IPS-NIHi7 (cell line): Measurements from ENCODE around the gene TBXA2R.
"Not testable (repeated sequence)": the region's sequence is repeated elsewhere in the genome, so short reads cannot be mapped to it uniquely, and the experiment has no call there.

Source experiments
- DNase-seq: peaks from one replicate; pipeline ENCODE4 v3.0.0; 2012; ENCODE audit warnings: mixed read lengths; ENCODE audit errors: extremely low spot score

The TBXA2R gene

GRCh38 chr19:3578390-3578789 is 28.3 kb downstream of the TBXA2R start:
- no peak for DNase-seq

- peak; percentile 68 for DNase-seq
Observed at GRCh38 chr19:3577723-3578344, 28.8 kb downstream of the TBXA2R start.

GRCh38 chr19:3576696-3577443 is 29.8 kb downstream of the TBXA2R start:
- peak; percentile 85 for DNase-seq

GRCh38 chr19:3575949-3576673 is 30.6 kb downstream of the TBXA2R start:
- no peak for DNase-seq

GRCh38 chr19:3575260-3575741 is 31.4 kb downstream of the TBXA2R start:
- no peak for DNase-seq

- DNase-seq = peak; percentile 88
Observed at GRCh38 chr19:3573858-3574637, 32.6 kb downstream of the TBXA2R start.

- DNase-seq = no peak
Observed at GRCh38 chr19:3573162-3573857, 33.4 kb downstream of the TBXA2R start.

GRCh38 chr19:3572855-3573161 is 33.9 kb downstream of the TBXA2R start, which contains the start of gene HMG20B:
TSS of gene HMG20B (plus strand) at chr19:3572944. CDS start at chr19:3573310, 366 bp downstream.
- DNase-seq = no peak

GRCh38 chr19:3572132-3572854 is 34.4 kb downstream of the TBXA2R start:
- DNase-seq = peak; percentile 95

- DNase-seq = no peak
Observed at GRCh38 chr19:3570606-3571011, 36.1 kb downstream of the TBXA2R start.

GRCh38 chr19:3570042-3570441 is 36.6 kb downstream of the TBXA2R start:
- DNase-seq = not testable (repeated sequence)

GRCh38 chr19:3565139-3565538 is 41.5 kb downstream of the TBXA2R start:
- no peak for DNase-seq

GRCh38 chr19:3563709-3564524 is 42.8 kb downstream of the TBXA2R start:
- no peak for DNase-seq

- peak; percentile 100 for DNase-seq
Observed at GRCh38 chr19:3557461-3558248, 49.0 kb downstream of the TBXA2R start, which contains the start of gene MFSD12. TSS of gene MFSD12 (minus strand) at chr19:3557586. CDS start at chr19:3557403, 183 bp downstream.

GRCh38 chr19:3556978-3557460 is 49.7 kb downstream of the TBXA2R start:
- peak; percentile 67 for DNase-seq

GRCh38 chr19:3556423-3556977 is 50.2 kb downstream of the TBXA2R start:
- DNase-seq = no peak

GRCh38 chr19:3555653-3556422 is 50.8 kb downstream of the TBXA2R start:
- no peak for DNase-seq
